Adrenal gland (tissue), 12 donors: ENCODE measurements around the gene TRMU. TPM values are rescaled to one million over a fixed set of nuclear protein-coding genes. Genes with fewer than 3 reads are reported as not detected.

Source experiments
- DNase-seq, 7 donors: peaks; one replicate each; pipeline ENCODE4 v3.0.0-alpha.2; 2019 to 2020
- H3K27ac ChIP-seq, 5 donors: fragments of 200-600 bp; sonication (generic) in 4 of 5; 1 replicate in 3 of 5; 2 replicates in 2 of 5; pipeline versions ENCODE4 v1.5.1 to v1.8.0; 2016 to 2020; ENCODE audit warnings: mild to moderate bottlenecking in 1 of 5
- H3K27me3 ChIP-seq: fragments of 200-600 bp; 2 replicates; pipeline ENCODE4 v1.8.0; 2021
- H3K36me3 ChIP-seq, 2 donors: fragments of 200-600 bp; replicated peaks in 1 of 2; 1 replicate in 1 of 2; 2 replicates in 1 of 2; pipeline versions ENCODE4 v1.5.1 to v1.8.0; 2018 to 2022
- H3K4me1 ChIP-seq, 2 donors: fragments of 200-600 bp; replicated peaks in 1 of 2; 1 replicate in 1 of 2; 2 replicates in 1 of 2; pipeline versions ENCODE4 v1.5.1 to v1.8.0; 2018 to 2021
- H3K4me3 ChIP-seq, 4 donors: fragments of 200-600 bp; sonication (generic) in 3 of 4; one replicate each; pipeline ENCODE4 v1.5.1; 2016 to 2018
- H3K9me3 ChIP-seq, 3 donors: fragments of 200-600 bp; sonication (generic) in 1 of 3; replicated peaks in 1 of 3; 1 replicate in 2 of 3; 2 replicates in 1 of 3; pipeline versions ENCODE4 v1.5.1 to v1.8.0; 2016 to 2021
- POLR2A ChIP-seq, 2 donors: fragments of 450-650 bp; IDR thresholded peaks; one replicate each; pipeline ENCODE4 v1.6.1; 2017; ENCODE audit warnings: antibody characterized with exemption in 2 of 2, mild to moderate bottlenecking in 2 of 2, moderate library complexity in 1 of 2
- WGBS, 4 donors: extraction: QIAGEN DNeasy Blood & Tissue Kit in 2 of 4; methylation state at CpG; one replicate each; pipeline versions ENCODE4 v1.1.5 to v1.1.7; 2013 to 2017; 5-methylcytosine and 5-hydroxymethylcytosine counted together
- intact Hi-C, 2 donors: fragments of 100-400 bp; cut with DNase I; formaldehyde crosslinking; loops; one replicate each; pipeline versions ENCODE4 v1.14.1 to v1.15.0; 2022 to 2023
- polyA plus RNA-seq, 3 donors: library from polyadenylated mRNA; stranded (reverse); fragments of 200-250 nt in 2 of 3; fragments of 350-450 nt in 1 of 3; fragmentation: Illumina TruSeq in 1 of 3; extraction: RNeasy Lipid Tissue Mini Kit (QIAGEN cat#74804) in 1 of 3; gene quantifications; one replicate each; pipeline ENCODE4 v1.2.3, GENCODE V29; 2013 to 2014
- total RNA-seq, 9 donors: library from RNA; depleted of rRNA in 4 of 9; stranded (reverse); fragments of >200 nt in 4 of 9; fragments of 120-200 nt in 1 of 9; fragmentation: NEBNext Ultra II Directional in 1 of 9; extraction: Animal tissue kit (Norgen Biotek cat#: 25700) in 1 of 9; gene quantifications; one replicate each; pipeline versions ENCODE4 v1.1.0 to v1.2.4, GENCODE V29; 2013 to 2023
- TF ChIP-seq, protein P1 (sequence below), 6 experiments: fragments of 450-650 bp in 4 of 6; fragments of 200-600 bp in 2 of 6; sonication (generic) in 1 of 6; IDR thresholded peaks; 1 replicate in 5 of 6; 2 replicates in 1 of 6; pipeline versions ENCODE4 v1.5.1 to v1.8.0; 2016 to 2021; ENCODE audit warnings: antibody characterized with exemption in 6 of 6, mild to moderate bottlenecking in 2 of 6, moderate library complexity in 1 of 6
- donor health status: healthy with polysubstance abuse.
- donor health status: Bipolar disorder and iron deficiency.
- donor health status: DM: yes; HTN: yes; CAD: no.
- donor health status: DM: no; HTN: no; CAD: no.
- donor health status: DM: no; HTN: no; CAD: no.
- donor health status: DM: yes; HTN: yes; CAD: no.

Gene TRMU
- total and polyA plus RNA-seq, 12 donors = 20.2 to 107 (median 36.5) TPM

DNA sequence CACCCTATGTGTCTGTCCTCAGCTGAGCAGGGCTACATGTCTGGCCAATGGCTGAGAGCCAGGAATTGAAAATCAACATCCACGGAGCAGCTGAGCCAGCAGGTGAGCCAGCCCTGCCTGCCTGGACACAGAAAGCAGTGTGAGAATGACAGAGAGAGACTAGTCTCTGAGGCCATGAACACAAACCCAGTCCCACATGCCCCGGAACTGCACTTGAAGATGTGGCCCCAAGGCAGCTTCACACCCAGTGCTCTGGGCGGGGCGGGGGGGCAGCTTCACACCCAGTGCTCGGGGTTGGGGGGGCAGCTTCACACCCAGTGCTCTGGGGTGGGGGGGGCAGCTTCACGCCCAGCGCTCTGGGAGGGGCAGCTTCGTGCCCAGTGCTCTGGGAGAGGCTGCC, 37.6 kb downstream of the TRMU start:
- no peak for TF ChIP-seq POLR2A (IDR thresholded peaks at IDR 0.05)
- 50 to 70% (median 59%) methylated on average over 1 to 8 of the region's 8 CpGs for WGBS, 4 donors
- Histone ChIP-seq H3K9me3 (peaks cover 0 to 7% (median 0%) of the 10 kb centered on the region in 3 donors), H3K4me3 (no peak overlapping the region), H3K27me3 (no peaks in the 10 kb centered on the region), H3K36me3 (no peaks in the 10 kb centered on the region), H3K4me1 (peaks cover 6 to 11% of the 10 kb centered on the region in 2 donors), H3K27ac (no peak overlapping the region)
- intact Hi-C loops = no loop called here
- DNase-seq = no peak

DNA sequence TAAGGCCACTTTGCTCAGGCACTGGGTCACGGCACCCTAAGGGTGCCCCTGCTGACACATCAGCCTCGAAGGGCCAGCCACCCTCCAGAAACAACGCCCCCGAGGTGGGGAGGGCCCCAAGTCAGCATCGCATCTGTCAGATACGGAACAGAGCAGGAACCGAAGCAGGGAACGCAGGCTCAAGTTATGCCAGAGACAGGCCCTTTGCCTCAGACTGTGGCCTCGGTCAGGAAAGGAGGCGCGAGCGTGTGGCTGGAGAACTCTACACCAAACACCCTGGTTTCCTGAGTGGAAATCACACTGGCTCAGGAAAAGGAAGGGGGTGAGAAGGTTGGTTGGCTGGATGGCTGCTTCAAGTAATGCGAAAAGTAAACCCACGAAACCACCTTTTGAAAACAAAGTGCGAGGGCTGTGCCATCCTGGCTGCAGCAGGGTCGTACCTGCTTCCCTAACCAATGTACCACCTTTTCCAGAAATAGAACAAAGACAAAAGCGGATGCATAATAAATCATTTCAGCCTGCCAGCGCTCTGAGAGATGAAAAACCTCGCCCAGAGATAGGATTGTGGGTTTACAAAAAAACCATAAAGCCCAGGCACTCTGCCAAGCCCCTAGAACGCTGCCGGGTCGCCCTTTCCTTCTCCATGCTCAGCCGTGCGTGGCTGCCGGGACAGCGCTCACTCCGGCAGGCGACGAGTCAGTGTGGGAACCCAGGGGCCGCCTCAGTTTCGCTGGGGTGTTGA, 38.6 kb downstream of the TRMU start:
- Histone ChIP-seq H3K27me3 (no peaks in the 10 kb centered on the region), H3K4me3 (no peak overlapping the region), H3K36me3 (no peaks in the 10 kb centered on the region), H3K4me1 (peaks cover 6 to 13% of the 10 kb centered on the region in 2 donors), H3K27ac (no peak overlapping the region), H3K9me3 (peaks cover 0 to 7% (median 0%) of the 10 kb centered on the region in 3 donors)
- TF ChIP-seq, protein P1, sequence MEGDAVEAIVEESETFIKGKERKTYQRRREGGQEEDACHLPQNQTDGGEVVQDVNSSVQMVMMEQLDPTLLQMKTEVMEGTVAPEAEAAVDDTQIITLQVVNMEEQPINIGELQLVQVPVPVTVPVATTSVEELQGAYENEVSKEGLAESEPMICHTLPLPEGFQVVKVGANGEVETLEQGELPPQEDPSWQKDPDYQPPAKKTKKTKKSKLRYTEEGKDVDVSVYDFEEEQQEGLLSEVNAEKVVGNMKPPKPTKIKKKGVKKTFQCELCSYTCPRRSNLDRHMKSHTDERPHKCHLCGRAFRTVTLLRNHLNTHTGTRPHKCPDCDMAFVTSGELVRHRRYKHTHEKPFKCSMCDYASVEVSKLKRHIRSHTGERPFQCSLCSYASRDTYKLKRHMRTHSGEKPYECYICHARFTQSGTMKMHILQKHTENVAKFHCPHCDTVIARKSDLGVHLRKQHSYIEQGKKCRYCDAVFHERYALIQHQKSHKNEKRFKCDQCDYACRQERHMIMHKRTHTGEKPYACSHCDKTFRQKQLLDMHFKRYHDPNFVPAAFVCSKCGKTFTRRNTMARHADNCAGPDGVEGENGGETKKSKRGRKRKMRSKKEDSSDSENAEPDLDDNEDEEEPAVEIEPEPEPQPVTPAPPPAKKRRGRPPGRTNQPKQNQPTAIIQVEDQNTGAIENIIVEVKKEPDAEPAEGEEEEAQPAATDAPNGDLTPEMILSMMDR (IDR thresholded peaks at IDR 0.05) = no peak
- no peak for TF ChIP-seq POLR2A (IDR thresholded peaks at IDR 0.05)
- WGBS, 4 donors = 48 to 70% (median 59%) methylated on average over 29 to 31 of the region's 31 CpGs
- intact Hi-C loops = no loop called here
- DNase-seq = no peak

DNA sequence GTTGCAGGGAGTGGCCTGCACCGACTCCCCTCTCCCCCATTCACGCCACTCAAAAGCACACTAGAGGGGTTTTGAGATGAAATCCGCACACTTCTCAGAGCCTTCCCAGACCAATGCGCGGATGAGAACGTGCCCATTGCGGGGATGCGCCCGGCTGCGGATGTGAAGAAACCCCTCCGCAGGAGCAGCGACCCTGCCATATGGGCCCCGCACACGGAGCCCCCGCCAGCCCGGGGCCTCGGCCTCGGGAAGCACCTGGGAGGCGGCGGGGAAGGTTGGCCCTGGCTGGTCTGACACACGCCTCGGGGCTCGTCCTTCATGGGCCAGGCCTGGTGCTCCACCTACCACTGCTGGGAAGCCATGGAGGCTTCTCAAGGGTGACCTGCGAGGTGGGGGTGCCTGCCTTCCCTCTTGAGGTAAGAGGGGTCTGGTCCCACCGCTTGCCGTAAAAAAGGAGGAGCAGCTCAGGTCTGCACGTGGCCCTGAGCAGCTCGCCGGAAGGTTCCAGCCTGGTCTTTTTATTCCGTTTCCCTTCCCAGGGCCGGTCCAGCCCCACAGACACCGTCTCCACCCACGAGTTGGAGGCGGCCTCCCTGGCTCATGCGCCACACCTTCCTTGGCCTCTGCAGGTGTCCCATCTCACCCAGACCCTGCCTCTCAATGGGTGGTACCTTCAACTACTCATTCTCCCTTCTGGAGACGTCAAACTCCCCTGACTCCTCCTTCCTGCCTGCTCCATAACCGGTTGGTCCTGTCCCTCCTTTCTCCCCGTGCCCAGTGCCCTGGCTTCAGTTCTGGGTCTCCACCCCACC, 39.4 kb downstream of the TRMU start:
- intact Hi-C loops = no loop called here
- H3K9me3 ChIP-seq = peaks cover 0 to 7% (median 0%) of the 10 kb centered on the region in 3 donors
- H3K4me3 ChIP-seq = no peak overlapping the region
- 89 to 94% (median 90%) methylated on average over 23 to 38 of the region's 38 CpGs for WGBS, 4 donors
- peaks cover 6 to 13% of the 10 kb centered on the region in 2 donors for H3K4me1 ChIP-seq
- H3K27me3 ChIP-seq = no peaks in the 10 kb centered on the region
- DNase-seq = no peak
- H3K36me3 ChIP-seq = no peaks in the 10 kb centered on the region
- TF ChIP-seq, protein P1 (IDR thresholded peaks at IDR 0.05) = no peak
- no peak for TF ChIP-seq POLR2A (IDR thresholded peaks at IDR 0.05)
- no peak overlapping the region for H3K27ac ChIP-seq

DNA sequence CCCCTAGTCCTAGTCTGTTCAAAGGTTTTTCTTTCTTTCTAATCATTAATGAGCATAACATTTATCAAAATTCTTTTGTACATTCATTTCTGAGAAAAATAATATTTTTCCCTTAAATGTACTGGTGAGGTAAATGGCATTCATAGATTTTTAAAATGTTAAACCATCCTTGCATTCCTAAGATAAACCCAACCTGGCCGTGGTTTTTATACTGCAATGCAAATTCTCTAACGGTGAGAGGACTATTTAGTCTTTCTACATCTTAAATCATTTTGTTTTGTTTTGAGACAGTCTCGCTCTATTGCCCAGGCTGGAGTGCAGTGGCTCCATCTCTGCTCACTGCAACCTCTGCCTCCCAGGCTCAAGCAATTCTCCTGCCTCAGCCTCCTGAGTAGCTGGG, 40.6 kb downstream of the TRMU start:
- H3K27me3 ChIP-seq = no peaks in the 10 kb centered on the region
- DNase-seq = no peak
- H3K4me3 ChIP-seq = no peak overlapping the region
- intact Hi-C loops = no loop called here
- peaks cover 6 to 13% of the 10 kb centered on the region in 2 donors for H3K4me1 ChIP-seq
- peaks cover 0 to 7% (median 0%) of the 10 kb centered on the region in 3 donors for H3K9me3 ChIP-seq
- no peaks in the 10 kb centered on the region for H3K36me3 ChIP-seq
- H3K27ac ChIP-seq = no peak overlapping the region
- 92 to 100% (median 96%) methylated on average over 3 of the region's 3 CpGs for WGBS, 4 donors
- no peak for TF ChIP-seq POLR2A (IDR thresholded peaks at IDR 0.05)
- TF ChIP-seq, protein P1 (IDR thresholded peaks at IDR 0.05) = no peak
